ENCODE data around the gene GAGE12F.
"Not testable (repeated sequence)": the region's sequence is repeated elsewhere in the genome, so short reads cannot be mapped to it uniquely, and the experiment has no call there.

Gene GAGE12F, protein sequence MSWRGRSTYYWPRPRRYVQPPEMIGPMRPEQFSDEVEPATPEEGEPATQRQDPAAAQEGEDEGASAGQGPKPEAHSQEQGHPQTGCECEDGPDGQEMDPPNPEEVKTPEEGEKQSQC

GRCh38 chrX:49560542-49560941 lies at the start of gene GAGE12F:
Gene GAGE12F, plus strand, starts transcription at chrX:49560842. Its CDS starts 1,155 bp downstream, at chrX:49561997.
- H3K9me3 ChIP-seq (ENCODE audit: low read length); H3K27me3 ChIP-seq (ENCODE audit: insufficient read depth, low read length); H3K4me1 ChIP-seq (ENCODE audit: insufficient read depth, low read length); H3K36me3 ChIP-seq (ENCODE audit: insufficient read depth, low read length); H3K4me3 ChIP-seq (ENCODE audit: low read length); H2AFZ ChIP-seq (ENCODE audit: low read depth, low read length): not testable (repeated sequence)

GRCh38 chrX:49531877-49532276 lies 28.8 kb upstream of the GAGE12F start, which contains the start of gene GAGE12C:
Gene GAGE12C, plus strand, starts transcription at chrX:49532177. Its CDS starts 1,155 bp downstream, at chrX:49533332.
- not testable (repeated sequence) for H3K36me3 ChIP-seq (ENCODE audit: insufficient read depth, low read length); H3K4me1 ChIP-seq (ENCODE audit: insufficient read depth, low read length); H3K4me3 ChIP-seq (ENCODE audit: low read length); H3K27me3 ChIP-seq (ENCODE audit: insufficient read depth, low read length); H3K9me3 ChIP-seq (ENCODE audit: low read length); H2AFZ ChIP-seq (ENCODE audit: low read depth, low read length)

DNA sequence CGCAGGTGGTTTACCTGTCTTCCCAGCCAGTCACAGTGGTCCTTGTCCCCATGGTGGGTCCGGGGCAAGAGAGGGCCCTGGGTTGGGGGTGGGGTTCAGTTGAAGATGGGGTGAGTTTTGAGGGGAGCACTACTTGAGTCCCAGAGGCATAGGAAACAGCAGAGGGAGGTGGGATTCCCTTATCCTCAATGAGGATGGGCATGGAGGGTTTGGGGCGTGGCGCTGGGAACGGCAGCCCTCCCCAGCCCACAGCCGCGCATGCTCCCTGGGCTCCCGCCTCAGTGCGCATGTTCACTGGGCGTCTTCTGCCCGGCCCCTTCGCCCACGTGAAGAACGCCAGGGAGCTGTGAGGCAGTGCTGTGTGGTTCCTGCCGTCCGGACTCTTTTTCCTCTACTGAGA lies 19.2 kb upstream of the GAGE12F start, which contains the start of gene GAGE12D:
GAGE12D (plus strand) TSS at position 301 of the 400 bp plus-strand sequence. CDS start 1,155 bp downstream, outside the sequence.
- not testable (repeated sequence) for H3K27me3 ChIP-seq (ENCODE audit: insufficient read depth, low read length)

GRCh38 chrX:49550989-49551388 lies 9.7 kb upstream of the GAGE12F start, which contains the start of gene GAGE12E:
Gene GAGE12E, plus strand, starts transcription at chrX:49551289. Its CDS starts 1,155 bp downstream, at chrX:49552444.
- not testable (repeated sequence) for H3K27me3 ChIP-seq (ENCODE audit: insufficient read depth, low read length); H3K36me3 ChIP-seq (ENCODE audit: insufficient read depth, low read length); H2AFZ ChIP-seq (ENCODE audit: low read depth, low read length); H3K4me3 ChIP-seq (ENCODE audit: low read length); H3K9me3 ChIP-seq (ENCODE audit: low read length); H3K4me1 ChIP-seq (ENCODE audit: insufficient read depth, low read length)

More for the DNA sequence above, 19.2 kb upstream of the GAGE12F start, which contains the start of gene GAGE12D:
- not testable (repeated sequence) for H3K4me1 ChIP-seq (ENCODE audit: insufficient read depth, low read length); H3K36me3 ChIP-seq (ENCODE audit: insufficient read depth, low read length); H2AFZ ChIP-seq (ENCODE audit: low read depth, low read length); H3K4me3 ChIP-seq (ENCODE audit: low read length); H3K9me3 ChIP-seq (ENCODE audit: low read length)

GRCh38 chrX:49568728-49569127 lies 8.1 kb downstream of the GAGE12F start:
- not testable (repeated sequence) for H3K27me3 ChIP-seq (ENCODE audit: insufficient read depth, low read length); H3K9me3 ChIP-seq (ENCODE audit: low read length); H2AFZ ChIP-seq (ENCODE audit: low read depth, low read length); H3K36me3 ChIP-seq (ENCODE audit: insufficient read depth, low read length); H3K4me3 ChIP-seq (ENCODE audit: low read length); H3K4me1 ChIP-seq (ENCODE audit: insufficient read depth, low read length)

DNA sequence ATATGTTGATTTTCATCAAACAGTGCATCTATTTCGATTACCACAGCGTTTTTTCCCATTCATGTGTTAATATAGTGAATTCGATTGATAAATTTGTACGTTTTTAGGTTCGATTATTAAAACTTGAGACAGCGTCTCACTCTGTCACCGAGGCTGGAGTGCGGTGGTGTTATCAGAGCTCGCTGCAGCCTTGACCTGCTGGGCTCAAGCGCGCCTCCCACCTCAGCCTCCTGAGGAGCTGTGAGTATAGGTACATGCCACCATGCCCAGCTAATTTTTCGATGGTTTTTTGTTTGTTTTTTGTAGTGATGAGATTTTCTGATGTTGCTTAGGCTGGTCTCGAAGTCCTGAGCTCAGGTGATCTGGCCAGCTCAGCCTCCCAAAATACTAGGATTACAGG lies 8.5 kb downstream of the GAGE12F start:
- not testable (repeated sequence) for H3K27me3 ChIP-seq (ENCODE audit: insufficient read depth, low read length); H2AFZ ChIP-seq (ENCODE audit: low read depth, low read length); H3K9me3 ChIP-seq (ENCODE audit: low read length); H3K4me1 ChIP-seq (ENCODE audit: insufficient read depth, low read length); H3K4me3 ChIP-seq (ENCODE audit: low read length); H3K36me3 ChIP-seq (ENCODE audit: insufficient read depth, low read length)

DNA sequence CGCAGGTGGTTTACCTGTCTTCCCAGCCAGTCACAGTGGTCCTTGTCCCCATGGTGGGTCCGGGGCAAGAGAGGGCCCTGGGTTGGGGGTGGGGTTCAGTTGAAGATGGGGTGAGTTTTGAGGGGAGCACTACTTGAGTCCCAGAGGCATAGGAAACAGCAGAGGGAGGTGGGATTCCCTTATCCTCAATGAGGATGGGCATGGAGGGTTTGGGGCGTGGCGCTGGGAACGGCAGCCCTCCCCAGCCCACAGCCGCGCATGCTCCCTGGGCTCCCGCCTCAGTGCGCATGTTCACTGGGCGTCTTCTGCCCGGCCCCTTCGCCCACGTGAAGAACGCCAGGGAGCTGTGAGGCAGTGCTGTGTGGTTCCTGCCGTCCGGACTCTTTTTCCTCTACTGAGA lies 9.5 kb downstream of the GAGE12F start, which contains the start of gene GAGE12G:
GAGE12G (plus strand) TSS at position 301 of the 400 bp plus-strand sequence. CDS start 1,155 bp downstream, outside the sequence.
- not testable (repeated sequence) for H2AFZ ChIP-seq (ENCODE audit: low read depth, low read length); H3K36me3 ChIP-seq (ENCODE audit: insufficient read depth, low read length); H3K4me3 ChIP-seq (ENCODE audit: low read length); H3K9me3 ChIP-seq (ENCODE audit: low read length); H3K4me1 ChIP-seq (ENCODE audit: insufficient read depth, low read length); H3K27me3 ChIP-seq (ENCODE audit: insufficient read depth, low read length)

DNA sequence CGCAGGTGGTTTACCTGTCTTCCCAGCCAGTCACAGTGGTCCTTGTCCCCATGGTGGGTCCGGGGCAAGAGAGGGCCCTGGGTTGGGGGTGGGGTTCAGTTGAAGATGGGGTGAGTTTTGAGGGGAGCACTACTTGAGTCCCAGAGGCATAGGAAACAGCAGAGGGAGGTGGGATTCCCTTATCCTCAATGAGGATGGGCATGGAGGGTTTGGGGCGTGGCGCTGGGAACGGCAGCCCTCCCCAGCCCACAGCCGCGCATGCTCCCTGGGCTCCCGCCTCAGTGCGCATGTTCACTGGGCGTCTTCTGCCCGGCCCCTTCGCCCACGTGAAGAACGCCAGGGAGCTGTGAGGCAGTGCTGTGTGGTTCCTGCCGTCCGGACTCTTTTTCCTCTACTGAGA lies 19.0 kb downstream of the GAGE12F start, which contains the start of gene GAGE12H:
GAGE12H (plus strand) TSS at position 301 of the 400 bp plus-strand sequence. CDS start 1,155 bp downstream, outside the sequence.
- not testable (repeated sequence) for H3K36me3 ChIP-seq (ENCODE audit: insufficient read depth, low read length); H2AFZ ChIP-seq (ENCODE audit: low read depth, low read length); H3K4me1 ChIP-seq (ENCODE audit: insufficient read depth, low read length); H3K4me3 ChIP-seq (ENCODE audit: low read length); H3K9me3 ChIP-seq (ENCODE audit: low read length); H3K27me3 ChIP-seq (ENCODE audit: insufficient read depth, low read length)

DNA sequence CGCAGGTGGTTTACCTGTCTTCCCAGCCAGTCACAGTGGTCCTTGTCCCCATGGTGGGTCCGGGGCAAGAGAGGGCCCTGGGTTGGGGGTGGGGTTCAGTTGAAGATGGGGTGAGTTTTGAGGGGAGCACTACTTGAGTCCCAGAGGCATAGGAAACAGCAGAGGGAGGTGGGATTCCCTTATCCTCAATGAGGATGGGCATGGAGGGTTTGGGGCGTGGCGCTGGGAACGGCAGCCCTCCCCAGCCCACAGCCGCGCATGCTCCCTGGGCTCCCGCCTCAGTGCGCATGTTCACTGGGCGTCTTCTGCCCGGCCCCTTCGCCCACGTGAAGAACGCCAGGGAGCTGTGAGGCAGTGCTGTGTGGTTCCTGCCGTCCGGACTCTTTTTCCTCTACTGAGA lies 28.6 kb downstream of the GAGE12F start, which contains the start of gene GAGE2A:
GAGE2A (plus strand) TSS at position 301 of the 400 bp plus-strand sequence. CDS start 1,155 bp downstream, outside the sequence.
- not testable (repeated sequence) for H2AFZ ChIP-seq (ENCODE audit: low read depth, low read length); H3K4me1 ChIP-seq (ENCODE audit: insufficient read depth, low read length)

GRCh38 chrX:49589769-49590478 lies 29.3 kb downstream of the GAGE12F start:
- H3K4me3 ChIP-seq (ENCODE audit: low read length); H3K4me1 ChIP-seq (ENCODE audit: insufficient read depth, low read length); H3K36me3 ChIP-seq (ENCODE audit: insufficient read depth, low read length); H3K27me3 ChIP-seq (ENCODE audit: insufficient read depth, low read length); H2AFZ ChIP-seq (ENCODE audit: low read depth, low read length); H3K9me3 ChIP-seq (ENCODE audit: low read length): not testable (repeated sequence)

More for the DNA sequence above, 28.6 kb downstream of the GAGE12F start, which contains the start of gene GAGE2A:
- H3K4me3 ChIP-seq (ENCODE audit: low read length); H3K36me3 ChIP-seq (ENCODE audit: insufficient read depth, low read length); H3K9me3 ChIP-seq (ENCODE audit: low read length); H3K27me3 ChIP-seq (ENCODE audit: insufficient read depth, low read length): not testable (repeated sequence)

DNA sequence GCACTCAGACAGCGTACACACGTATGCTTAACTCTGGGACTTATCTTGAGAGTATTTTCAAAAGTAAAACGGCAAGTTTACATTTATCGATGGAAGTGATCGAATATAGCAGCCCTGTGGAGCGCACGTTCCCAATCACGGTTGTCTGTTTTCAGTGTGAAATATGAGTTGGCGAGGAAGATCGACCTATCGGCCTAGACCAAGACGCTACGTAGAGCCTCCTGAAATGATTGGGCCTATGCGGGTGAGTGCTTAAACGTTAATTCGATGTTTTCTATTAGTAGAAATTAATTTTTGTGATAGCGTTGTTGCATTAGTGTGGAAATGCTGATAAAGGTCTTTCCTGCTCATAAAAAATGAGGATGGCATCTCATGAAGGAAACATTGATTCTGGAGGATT lies 29.8 kb downstream of the GAGE12F start:
- not testable (repeated sequence) for H3K4me1 ChIP-seq (ENCODE audit: insufficient read depth, low read length); H3K36me3 ChIP-seq (ENCODE audit: insufficient read depth, low read length); H3K27me3 ChIP-seq (ENCODE audit: insufficient read depth, low read length); H3K9me3 ChIP-seq (ENCODE audit: low read length); H3K4me3 ChIP-seq (ENCODE audit: low read length); H2AFZ ChIP-seq (ENCODE audit: low read depth, low read length)

- H2AFZ ChIP-seq (ENCODE audit: low read depth, low read length); H3K4me3 ChIP-seq (ENCODE audit: low read length); H3K4me1 ChIP-seq (ENCODE audit: insufficient read depth, low read length); H3K27me3 ChIP-seq (ENCODE audit: insufficient read depth, low read length); H3K36me3 ChIP-seq (ENCODE audit: insufficient read depth, low read length); H3K9me3 ChIP-seq (ENCODE audit: low read length): not testable (repeated sequence)
These were observed 38.1 kb downstream of the GAGE12F start, which contains the start of gene GAGE1 for GRCh38 chrX:49598720-49599119. Gene GAGE1, plus strand, starts transcription at chrX:49599020. Its CDS starts 1,155 bp downstream, at chrX:49600175.

- H2AFZ ChIP-seq (ENCODE audit: low read depth, low read length) = no peak overlapping the region
- H3K4me3 ChIP-seq (ENCODE audit: low read length) = no peak overlapping the region
- H3K36me3 ChIP-seq (ENCODE audit: insufficient read depth, low read length) = no peaks in the 10 kb centered on the region
- H3K27me3 ChIP-seq (ENCODE audit: insufficient read depth, low read length) = no peaks in the 10 kb centered on the region
- H3K4me1 ChIP-seq (ENCODE audit: insufficient read depth, low read length) = no peaks in the 10 kb centered on the region
- no peaks in the 10 kb centered on the region for H3K9me3 ChIP-seq (ENCODE audit: low read length)
These were observed 50.2 kb downstream of the GAGE12F start for GRCh38 chrX:49610718-49611310.

Data from neuron (in vitro differentiated cells).